Measurements from ENCODE around the gene AP1S2.
A peak's percentile ranks its signal among the peaks of the same experiment; 100 is the strongest.
"Not testable (repeated sequence)": the region's sequence is repeated elsewhere in the genome, so short reads cannot be mapped to it uniquely, and the experiment has no call there.

AP1S2 gene

GRCh38 chrX:15854712-15855567, at the start of gene AP1S2:
TSS of gene AP1S2 (minus strand) at chrX:15854813. CDS start at chrX:15852524, 2,289 bp downstream.
- DNase-seq, result peak; percentile 97

- no peak for DNase-seq
Measured at GRCh38 chrX:15903186-15903681, 48.6 kb upstream of the AP1S2 start.

GRCh38 chrX:15895334-15895733, 40.7 kb upstream of the AP1S2 start:
- no peak for DNase-seq

- no peak for DNase-seq
Measured at GRCh38 chrX:15894724-15895123, 40.1 kb upstream of the AP1S2 start.

GRCh38 chrX:15890463-15890862, 35.9 kb upstream of the AP1S2 start:
- no peak for DNase-seq

- DNase-seq, result no peak
Measured at GRCh38 chrX:15888062-15888461, 33.4 kb upstream of the AP1S2 start.

- no peak for DNase-seq
Measured at GRCh38 chrX:15883540-15883863, 28.9 kb upstream of the AP1S2 start.

GRCh38 chrX:15882704-15883539, 28.3 kb upstream of the AP1S2 start:
- DNase-seq, result no peak

GRCh38 chrX:15881381-15881897, 26.8 kb upstream of the AP1S2 start:
- DNase-seq, result no peak

- not testable (repeated sequence) for DNase-seq
Measured at GRCh38 chrX:15877914-15878313, 23.3 kb upstream of the AP1S2 start.

- DNase-seq, result no peak
Measured at GRCh38 chrX:15877380-15877779, 22.8 kb upstream of the AP1S2 start.

- no peak for DNase-seq
Measured at GRCh38 chrX:15874672-15875071, 20.1 kb upstream of the AP1S2 start.

GRCh38 chrX:15873566-15873965, 19.0 kb upstream of the AP1S2 start:
- no peak for DNase-seq

- no peak for DNase-seq
Measured at GRCh38 chrX:15870310-15870709, 15.7 kb upstream of the AP1S2 start.

- DNase-seq, result no peak
Measured at GRCh38 chrX:15869695-15870094, 15.1 kb upstream of the AP1S2 start.

GRCh38 chrX:15866147-15866546, 11.5 kb upstream of the AP1S2 start:
- DNase-seq, result no peak

GRCh38 chrX:15864629-15865028, 10.0 kb upstream of the AP1S2 start:
- DNase-seq, result no peak

GRCh38 chrX:15864023-15864422, 9.4 kb upstream of the AP1S2 start:
- DNase-seq, result no peak

GRCh38 chrX:15860921-15861320, 6.3 kb upstream of the AP1S2 start:
- DNase-seq, result no peak

- no peak for DNase-seq
Measured at GRCh38 chrX:15858051-15858450, 3.4 kb upstream of the AP1S2 start.

GRCh38 chrX:15856636-15857035, 2.0 kb upstream of the AP1S2 start:
- DNase-seq, result no peak

GRCh38 chrX:15856222-15856587, 1.6 kb upstream of the AP1S2 start:
- DNase-seq, result no peak

GRCh38 chrX:15855568-15856221, 1.1 kb upstream of the AP1S2 start:
- DNase-seq, result no peak
